ENCODE measurements around the gene UTP14C. TPM values are rescaled to one million over a fixed set of nuclear protein-coding genes. Genes with fewer than 3 reads are reported as not detected.

Gene UTP14C
- total and polyA plus RNA-seq, 2 of the 13 experiments (the other 11 are each of a cell fraction or from before 2014, with no cell fraction given), result 8.8 to 12.2 TPM

DNA sequence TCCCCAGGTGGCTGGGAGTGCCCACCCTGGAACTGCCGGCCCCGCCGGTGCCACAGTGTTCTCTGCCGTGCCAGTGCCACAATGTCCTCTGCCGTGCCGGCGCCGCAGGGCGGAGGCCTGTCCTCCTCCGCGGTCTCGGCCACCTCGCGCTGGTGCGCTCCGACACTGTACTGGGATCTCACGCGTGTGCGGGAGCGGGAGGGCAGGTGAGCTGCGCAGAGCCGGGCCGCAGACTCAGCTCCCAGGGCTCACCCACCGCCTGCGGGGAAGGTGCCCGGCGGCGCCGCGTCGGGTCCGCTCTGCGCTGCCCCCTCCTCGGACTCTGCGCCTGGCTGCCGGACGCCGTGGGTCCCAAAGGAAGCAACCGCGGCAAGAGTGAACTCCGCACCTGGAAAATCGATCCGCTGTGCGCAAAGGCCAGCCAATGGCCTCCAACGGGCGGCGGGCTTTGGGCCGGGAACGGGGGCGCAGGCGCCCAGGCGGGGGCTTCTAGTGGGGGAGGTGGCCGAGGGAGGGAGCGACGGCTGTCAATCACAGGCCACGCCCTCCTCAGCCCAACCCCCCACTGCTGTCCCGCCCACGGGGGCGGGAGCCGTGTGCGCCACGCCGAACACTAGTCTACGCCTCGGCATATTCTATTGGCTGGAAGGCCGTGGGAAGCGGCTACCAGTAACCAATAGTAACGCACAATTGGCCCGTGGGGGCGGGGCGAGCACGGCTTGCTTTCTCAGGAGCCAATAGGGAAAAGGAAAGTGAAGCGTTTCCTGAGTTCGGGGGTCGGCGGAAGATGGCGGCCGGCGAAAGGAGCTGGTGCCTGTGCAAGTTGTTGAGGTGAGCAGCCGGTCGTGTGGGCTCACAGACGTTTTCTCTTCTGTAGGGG lies 12.6 kb upstream of the UTP14C start, which contains the start of gene ALG11 (continued):
- TF ChIP-seq ZNF337 (CRISPR knock-in tag; IDR thresholded peaks at IDR 0.05; ENCODE audit: borderline replicate concordance, low read depth) (no peak; the same call in 1 of the 2 replicates), ZNF263 (CRISPR knock-in tag; IDR thresholded peaks at IDR 0.05) (peak; percentile 51), ZNF766 (CRISPR knock-in tag; IDR thresholded peaks at IDR 0.05; ENCODE audit: borderline replicate concordance) (peak; percentile 71; the same call in 1 of the 2 replicates), ZNF550 (CRISPR knock-in tag; IDR thresholded peaks at IDR 0.05; ENCODE audit: borderline replicate concordance) (peak; percentile 65; the same call in 1 of the 2 replicates), ZNF276 (CRISPR knock-in tag; IDR thresholded peaks at IDR 0.05; ENCODE audit: low read depth) (no peak), ZNF282 (IDR thresholded peaks at IDR 0.05; ENCODE audit: partially characterized antibody) (no peak), ELF1 (CRISPR knock-in tag; IDR thresholded peaks at IDR 0.05) (no peak; the same call in 1 of the 2 replicates), HBP1 (CRISPR knock-in tag; IDR thresholded peaks at IDR 0.05; ENCODE audit: low read depth) (no peak), HIVEP1 (CRISPR knock-in tag; IDR thresholded peaks at IDR 0.05) (no peak; the same call in 1 of the 2 replicates), EHMT2 (IDR thresholded peaks at IDR 0.05; ENCODE audit: borderline replicate concordance, low read depth, low read length) (no peak), ERF (CRISPR knock-in tag; IDR thresholded peaks at IDR 0.05) (peak; percentile 97), NRL (CRISPR knock-in tag; IDR thresholded peaks at IDR 0.05; ENCODE audit: borderline replicate concordance) (peak; percentile 83), EEA1 (CRISPR knock-in tag; IDR thresholded peaks at IDR 0.05; ENCODE audit: borderline replicate concordance) (peak; percentile 59; the same call in 1 of the 2 replicates), ZNF264 (CRISPR knock-in tag; IDR thresholded peaks at IDR 0.05) (no peak; the same call in 1 of the 2 replicates)
- TF ChIP-seq, protein P1, sequence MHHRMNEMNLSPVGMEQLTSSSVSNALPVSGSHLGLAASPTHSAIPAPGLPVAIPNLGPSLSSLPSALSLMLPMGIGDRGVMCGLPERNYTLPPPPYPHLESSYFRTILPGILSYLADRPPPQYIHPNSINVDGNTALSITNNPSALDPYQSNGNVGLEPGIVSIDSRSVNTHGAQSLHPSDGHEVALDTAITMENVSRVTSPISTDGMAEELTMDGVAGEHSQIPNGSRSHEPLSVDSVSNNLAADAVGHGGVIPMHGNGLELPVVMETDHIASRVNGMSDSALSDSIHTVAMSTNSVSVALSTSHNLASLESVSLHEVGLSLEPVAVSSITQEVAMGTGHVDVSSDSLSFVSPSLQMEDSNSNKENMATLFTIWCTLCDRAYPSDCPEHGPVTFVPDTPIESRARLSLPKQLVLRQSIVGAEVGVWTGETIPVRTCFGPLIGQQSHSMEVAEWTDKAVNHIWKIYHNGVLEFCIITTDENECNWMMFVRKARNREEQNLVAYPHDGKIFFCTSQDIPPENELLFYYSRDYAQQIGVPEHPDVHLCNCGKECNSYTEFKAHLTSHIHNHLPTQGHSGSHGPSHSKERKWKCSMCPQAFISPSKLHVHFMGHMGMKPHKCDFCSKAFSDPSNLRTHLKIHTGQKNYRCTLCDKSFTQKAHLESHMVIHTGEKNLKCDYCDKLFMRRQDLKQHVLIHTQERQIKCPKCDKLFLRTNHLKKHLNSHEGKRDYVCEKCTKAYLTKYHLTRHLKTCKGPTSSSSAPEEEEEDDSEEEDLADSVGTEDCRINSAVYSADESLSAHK (CRISPR knock-in tag; IDR thresholded peaks at IDR 0.05; ENCODE audit: borderline replicate concordance), result no peak
- TF ChIP-seq, protein P2, sequence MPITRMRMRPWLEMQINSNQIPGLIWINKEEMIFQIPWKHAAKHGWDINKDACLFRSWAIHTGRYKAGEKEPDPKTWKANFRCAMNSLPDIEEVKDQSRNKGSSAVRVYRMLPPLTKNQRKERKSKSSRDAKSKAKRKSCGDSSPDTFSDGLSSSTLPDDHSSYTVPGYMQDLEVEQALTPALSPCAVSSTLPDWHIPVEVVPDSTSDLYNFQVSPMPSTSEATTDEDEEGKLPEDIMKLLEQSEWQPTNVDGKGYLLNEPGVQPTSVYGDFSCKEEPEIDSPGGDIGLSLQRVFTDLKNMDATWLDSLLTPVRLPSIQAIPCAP (CRISPR knock-in tag; IDR thresholded peaks at IDR 0.05; ENCODE audit: low read depth), result peak; percentile 81; the same call in 1 of the 2 replicates
- TF ChIP-seq, protein P3, sequence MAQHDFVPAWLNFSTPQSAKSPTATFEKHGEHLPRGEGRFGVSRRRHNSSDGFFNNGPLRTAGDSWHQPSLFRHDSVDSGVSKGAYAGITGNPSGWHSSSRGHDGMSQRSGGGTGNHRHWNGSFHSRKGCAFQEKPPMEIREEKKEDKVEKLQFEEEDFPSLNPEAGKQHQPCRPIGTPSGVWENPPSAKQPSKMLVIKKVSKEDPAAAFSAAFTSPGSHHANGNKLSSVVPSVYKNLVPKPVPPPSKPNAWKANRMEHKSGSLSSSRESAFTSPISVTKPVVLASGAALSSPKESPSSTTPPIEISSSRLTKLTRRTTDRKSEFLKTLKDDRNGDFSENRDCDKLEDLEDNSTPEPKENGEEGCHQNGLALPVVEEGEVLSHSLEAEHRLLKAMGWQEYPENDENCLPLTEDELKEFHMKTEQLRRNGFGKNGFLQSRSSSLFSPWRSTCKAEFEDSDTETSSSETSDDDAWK (CRISPR knock-in tag; IDR thresholded peaks at IDR 0.05), result no peak
- TF ChIP-seq, protein P4, sequence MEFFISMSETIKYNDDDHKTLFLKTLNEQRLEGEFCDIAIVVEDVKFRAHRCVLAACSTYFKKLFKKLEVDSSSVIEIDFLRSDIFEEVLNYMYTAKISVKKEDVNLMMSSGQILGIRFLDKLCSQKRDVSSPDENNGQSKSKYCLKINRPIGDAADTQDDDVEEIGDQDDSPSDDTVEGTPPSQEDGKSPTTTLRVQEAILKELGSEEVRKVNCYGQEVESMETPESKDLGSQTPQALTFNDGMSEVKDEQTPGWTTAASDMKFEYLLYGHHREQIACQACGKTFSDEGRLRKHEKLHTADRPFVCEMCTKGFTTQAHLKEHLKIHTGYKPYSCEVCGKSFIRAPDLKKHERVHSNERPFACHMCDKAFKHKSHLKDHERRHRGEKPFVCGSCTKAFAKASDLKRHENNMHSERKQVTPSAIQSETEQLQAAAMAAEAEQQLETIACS (CRISPR knock-in tag; IDR thresholded peaks at IDR 0.05), result no peak
